Smooth muscle cell (in vitro differentiated cells): Measurements from ENCODE around the gene CLIC4. TPM values are rescaled to one million over a fixed set of nuclear protein-coding genes. Genes with fewer than 3 reads are reported as not detected.
"Not testable (repeated sequence)": the region's sequence is repeated elsewhere in the genome, so short reads cannot be mapped to it uniquely, and the experiment has no call there.

Experiments used
- DNase-seq: peaks from one replicate; lab custom pipeline; 2025; ENCODE audit not compliant: unreplicated experiment; lab: John Stamatoyannopoulos, UW
- H2AFZ ChIP-seq: fragments of 200-600 bp; sonication (generic); 2 replicates; pipeline ENCODE4 v1.6.0; 2016; ENCODE audit warnings: antibody characterized with exemption, low read depth, mild to moderate bottlenecking
- H3F3A ChIP-seq: fragments of 200-600 bp; sonication (generic); 2 replicates; pipeline ENCODE4 v1.6.0; 2017; ENCODE audit warnings: antibody characterized with exemption, low read depth
- H3K27ac ChIP-seq: fragments of 200-600 bp; sonication (generic); 2 replicates; pipeline ENCODE4 v1.5.1; 2016; ENCODE audit warnings: low read depth, mild to moderate bottlenecking
- H3K27me3 ChIP-seq: fragments of 200-600 bp; sonication (generic); 2 replicates; pipeline ENCODE4 v1.6.1; 2016; ENCODE audit warnings: low read depth, mild to moderate bottlenecking
- H3K36me3 ChIP-seq: fragments of 200-600 bp; sonication (generic); 2 replicates; pipeline ENCODE4 v1.5.1; 2016; ENCODE audit warnings: low read depth
- H3K4me1 ChIP-seq: fragments of 200-600 bp; sonication (generic); 2 replicates; pipeline ENCODE4 v1.5.1; 2016; ENCODE audit warnings: low read depth
- H3K4me2 ChIP-seq: fragments of 200-600 bp; sonication (generic); 2 replicates; pipeline ENCODE4 v1.6.0; 2016; ENCODE audit warnings: mild to moderate bottlenecking
- H3K4me3 ChIP-seq: fragments of 200-600 bp; sonication (generic); 2 replicates; pipeline ENCODE4 v1.5.1; 2016; ENCODE audit warnings: mild to moderate bottlenecking
- H3K79me2 ChIP-seq: fragments of 200-600 bp; sonication (generic); 2 replicates; pipeline ENCODE4 v1.6.0; 2016; ENCODE audit warnings: low read depth, mild to moderate bottlenecking
- H3K9ac ChIP-seq: fragments of 200-600 bp; sonication (generic); 2 replicates; pipeline ENCODE4 v1.6.0; 2016; ENCODE audit warnings: low read depth
- H3K9me3 ChIP-seq: fragments of 200-600 bp; sonication (generic); replicated peaks from 2 replicates; pipeline ENCODE4 v1.5.1; 2016; ENCODE audit warnings: low read depth
- H4K20me1 ChIP-seq: fragments of 200-600 bp; sonication (generic); 2 replicates; pipeline ENCODE4 v1.6.0; 2016; ENCODE audit warnings: low read depth
- WGBS: methylation state at CpG from one replicate; pipeline ENCODE4 v1.1.7; 2016; ENCODE audit warnings: low lambda C conversion rate; 5-methylcytosine and 5-hydroxymethylcytosine counted together
- polyA plus RNA-seq: library from polyadenylated mRNA; unstranded; fragments of >200 nt; fragmentation: Nextera tagmentation; extraction: Ambion mirVana; gene quantifications from 2 replicates; pipeline ENCODE4 v1.2.1, GENCODE V29; 2016
- total RNA-seq: library from RNA; depleted of rRNA; stranded (reverse); fragments of >200 nt; gene quantifications from 2 replicates; pipeline ENCODE4 v1.2.3, GENCODE V29; 2014
- TF ChIP-seq, protein P1 (sequence below): fragments of 200-600 bp; sonication (generic); IDR thresholded peaks from 2 replicates; pipeline ENCODE4 v1.5.1; 2017; ENCODE audit warnings: borderline replicate concordance, mild to moderate bottlenecking, antibody characterized with exemption; ENCODE audit not compliant: insufficient read depth, poor library complexity, severe bottlenecking

The CLIC4 gene
- total and polyA plus RNA-seq, 2 experiments from 2014 or later = 151 to 389 TPM

GRCh38 chr1:24776821-24777220, 31.6 kb downstream of the CLIC4 start:
- H3K36me3 ChIP-seq = no peaks in the 10 kb centered on the region
- peaks cover 17% of the 10 kb centered on the region for H3F3A ChIP-seq
- H4K20me1 ChIP-seq = peaks cover 82% of the 10 kb centered on the region
- TF ChIP-seq, protein P1, sequence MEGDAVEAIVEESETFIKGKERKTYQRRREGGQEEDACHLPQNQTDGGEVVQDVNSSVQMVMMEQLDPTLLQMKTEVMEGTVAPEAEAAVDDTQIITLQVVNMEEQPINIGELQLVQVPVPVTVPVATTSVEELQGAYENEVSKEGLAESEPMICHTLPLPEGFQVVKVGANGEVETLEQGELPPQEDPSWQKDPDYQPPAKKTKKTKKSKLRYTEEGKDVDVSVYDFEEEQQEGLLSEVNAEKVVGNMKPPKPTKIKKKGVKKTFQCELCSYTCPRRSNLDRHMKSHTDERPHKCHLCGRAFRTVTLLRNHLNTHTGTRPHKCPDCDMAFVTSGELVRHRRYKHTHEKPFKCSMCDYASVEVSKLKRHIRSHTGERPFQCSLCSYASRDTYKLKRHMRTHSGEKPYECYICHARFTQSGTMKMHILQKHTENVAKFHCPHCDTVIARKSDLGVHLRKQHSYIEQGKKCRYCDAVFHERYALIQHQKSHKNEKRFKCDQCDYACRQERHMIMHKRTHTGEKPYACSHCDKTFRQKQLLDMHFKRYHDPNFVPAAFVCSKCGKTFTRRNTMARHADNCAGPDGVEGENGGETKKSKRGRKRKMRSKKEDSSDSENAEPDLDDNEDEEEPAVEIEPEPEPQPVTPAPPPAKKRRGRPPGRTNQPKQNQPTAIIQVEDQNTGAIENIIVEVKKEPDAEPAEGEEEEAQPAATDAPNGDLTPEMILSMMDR = no peak
- no peaks in the 10 kb centered on the region for H3K27me3 ChIP-seq
- H3K9ac ChIP-seq = no peak overlapping the region
- no peak overlapping the region for H3K4me2 ChIP-seq
- no peak overlapping the region for H3K27ac ChIP-seq
- H3K9me3 ChIP-seq = no peaks in the 10 kb centered on the region
- H3K4me3 ChIP-seq = no peak overlapping the region
- DNase-seq = no peak
- H2AFZ ChIP-seq = no peak overlapping the region
- 92% methylated on average over 8 of the region's 8 CpGs for WGBS
- peaks cover 10% of the 10 kb centered on the region for H3K4me1 ChIP-seq
- H3K79me2 ChIP-seq = peaks cover 100% of the 10 kb centered on the region

DNA sequence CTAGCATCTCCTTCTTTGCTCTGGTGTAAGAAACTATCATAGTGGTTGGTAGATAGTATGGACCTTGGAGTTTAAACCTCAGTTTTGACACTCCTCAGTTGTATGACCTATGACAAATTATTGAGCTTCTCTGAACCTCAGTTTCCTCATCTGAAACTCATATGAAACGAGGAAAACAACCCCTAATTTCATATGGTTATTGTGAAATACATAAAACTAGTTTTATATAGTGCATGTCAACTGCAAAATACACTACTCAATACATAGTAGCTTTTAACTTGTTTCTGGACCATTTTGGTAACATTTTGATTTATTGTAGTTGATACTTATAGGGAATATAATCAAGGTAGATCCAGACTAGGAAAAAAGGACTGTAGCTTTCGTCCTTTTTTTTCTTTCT, 32.9 kb downstream of the CLIC4 start:
- Histone ChIP-seq H3K27me3 (no peaks in the 10 kb centered on the region), H3K4me3 (no peak overlapping the region), H4K20me1 (peaks cover 91% of the 10 kb centered on the region), H3K79me2 (peaks cover 100% of the 10 kb centered on the region), H3K36me3 (no peaks in the 10 kb centered on the region), H3K27ac (peak overlapping the region; percentile 31), H3F3A (peaks cover 8% of the 10 kb centered on the region), H2AFZ (no peak overlapping the region), H3K4me2 (no peak overlapping the region), H3K4me1 (peaks cover 10% of the 10 kb centered on the region), H3K9ac (no peak overlapping the region), H3K9me3 (no peaks in the 10 kb centered on the region)
- WGBS = 94% methylated on average over 2 of the region's 2 CpGs
- TF ChIP-seq, protein P1 = no peak
- no peak for DNase-seq

- WGBS = 97% methylated on average over 8 of the region's 8 CpGs
- not testable (repeated sequence) for DNase-seq, H3K36me3 ChIP-seq, H3K9ac ChIP-seq, H3K4me1 ChIP-seq, H2AFZ ChIP-seq, H3K27me3 ChIP-seq, H3F3A ChIP-seq, H3K4me3 ChIP-seq, H3K4me2 ChIP-seq, H3K9me3 ChIP-seq
- H4K20me1 ChIP-seq = peaks cover 98% of the 10 kb centered on the region
- H3K27ac ChIP-seq = peak overlapping the region; percentile 31
- peaks cover 100% of the 10 kb centered on the region for H3K79me2 ChIP-seq
These were observed 34.0 kb downstream of the CLIC4 start for GRCh38 chr1:24779199-24779598.

- Histone ChIP-seq H3K36me3 (no peaks in the 10 kb centered on the region), H3K9ac (no peak overlapping the region), H3K27me3 (no peaks in the 10 kb centered on the region), H3K4me2 (no peak overlapping the region), H3K4me3 (no peak overlapping the region), H3F3A (peaks cover 8% of the 10 kb centered on the region), H3K9me3 (no peaks in the 10 kb centered on the region), H2AFZ (no peak overlapping the region), H3K79me2 (peaks cover 100% of the 10 kb centered on the region), H3K4me1 (peaks cover 10% of the 10 kb centered on the region), H3K27ac (peak overlapping the region; percentile 2), H4K20me1 (peaks cover 98% of the 10 kb centered on the region)
- TF ChIP-seq, protein P1 = no peak
- WGBS = 95% methylated on average over 5 of the region's 5 CpGs
- DNase-seq = no peak
These were observed 34.6 kb downstream of the CLIC4 start for GRCh38 chr1:24779689-24780464.

- Histone ChIP-seq H3K27ac (peak overlapping the region; percentile 2), H4K20me1 (peaks cover 98% of the 10 kb centered on the region), H3K79me2 (peaks cover 100% of the 10 kb centered on the region)
- DNase-seq, H3F3A ChIP-seq, H3K27me3 ChIP-seq, H3K9ac ChIP-seq, H3K4me3 ChIP-seq, H3K36me3 ChIP-seq, H3K4me2 ChIP-seq, H3K4me1 ChIP-seq, H3K9me3 ChIP-seq, H2AFZ ChIP-seq: not testable (repeated sequence)
- 84% methylated on average over 8 of the region's 8 CpGs for WGBS
These were observed 35.4 kb downstream of the CLIC4 start for GRCh38 chr1:24780626-24781025.
